Activated T-helper 1 cell treated with anti-CD3 and anti-CD28 coated beads, Interleukin-12 subunit alpha, Interleukin-12 subunit beta, Interleukin-2, Interleukin-4 antibody, amounts not matched to agents 30 ng/mL and 10 ng/mL and 1 ng/mL, durations not matched to agents 14 hours and 24 hours and 36 hours (primary cell): ENCODE measurements around the gene YTHDC1. TPM values are rescaled to one million over a fixed set of nuclear protein-coding genes. Genes with fewer than 3 reads are reported as not detected.
"Not testable (repeated sequence)": the region's sequence is repeated elsewhere in the genome, so short reads cannot be mapped to it uniquely, and the experiment has no call there.

ENCODE experiments used
- DNase-seq: peaks from one replicate; pipeline ENCODE4 v3.0.0; 2021; ENCODE audit warnings: low spot score
- H3K27ac Mint-ChIP-seq: one replicate; pipeline ENCODE4 v1.8.0; 2021; ENCODE audit warnings: mild to moderate bottlenecking, mixed read lengths
- H3K27me3 Mint-ChIP-seq: one replicate; pipeline ENCODE4 v1.8.0; 2022; ENCODE audit warnings: mild to moderate bottlenecking, moderate library complexity, mixed read lengths; ENCODE audit not compliant: insufficient read depth
- H3K36me3 Mint-ChIP-seq: one replicate; pipeline ENCODE4 v1.8.0; 2021; ENCODE audit warnings: low read depth, mixed read lengths
- H3K4me1 Mint-ChIP-seq: one replicate; pipeline ENCODE4 v1.8.0; 2021; ENCODE audit warnings: low read depth, mixed read lengths
- H3K4me3 Mint-ChIP-seq: one replicate; pipeline ENCODE4 v1.8.0; 2021; ENCODE audit warnings: mild to moderate bottlenecking, moderate library complexity, mixed read lengths
- H3K9me3 Mint-ChIP-seq: one replicate; pipeline ENCODE4 v1.8.0; 2021; ENCODE audit warnings: mixed read lengths
- intact Hi-C: fragments of 100-400 bp; cut with micrococcal nuclease; formaldehyde crosslinking; loops from one replicate; pipeline ENCODE4 v1.15.1; 2024
- total RNA-seq: library from RNA; stranded (reverse); gene quantifications from 2 replicates; pipeline ENCODE4 v1.2.3, GENCODE V29; 2022

YTHDC1 gene
- 75.6 and 82.3 TPM in 2 replicates for total RNA-seq

DNA sequence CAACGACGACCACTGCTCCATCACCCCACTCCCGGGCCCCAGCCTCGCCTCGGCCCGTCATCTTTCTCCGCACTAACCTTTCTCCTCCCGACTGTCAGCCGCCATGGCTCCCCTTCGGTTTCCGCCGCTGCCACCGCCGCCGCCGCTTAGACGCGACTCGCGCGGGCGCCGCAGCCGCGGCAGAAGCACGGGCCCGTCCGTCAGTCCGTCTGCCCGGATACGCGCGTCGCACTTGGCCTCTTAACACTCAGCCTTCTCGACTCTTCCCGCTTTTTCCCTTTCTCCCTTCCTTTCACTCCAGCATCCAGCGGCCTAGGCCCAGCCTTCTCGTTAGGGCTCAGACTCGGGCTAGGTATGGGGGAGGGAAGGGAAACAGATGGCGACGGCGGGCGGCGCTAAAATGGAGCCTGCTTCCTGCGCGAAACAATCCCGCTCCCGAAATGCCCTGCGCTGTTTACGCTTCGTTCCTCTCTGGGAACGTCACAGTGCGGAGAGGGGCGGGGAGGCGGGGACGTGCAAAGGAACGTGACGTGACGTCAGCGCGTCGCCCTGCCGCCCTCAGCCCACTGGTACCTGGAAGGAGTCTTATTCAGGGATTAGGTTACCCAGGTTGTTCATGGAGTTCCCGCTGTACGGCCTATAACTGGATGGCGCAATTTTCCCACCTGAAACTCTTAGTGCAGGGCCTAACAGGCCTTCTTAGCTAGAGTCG lies at the start of gene YTHDC1:
Gene YTHDC1, minus strand, starts transcription at position 442 of the 712 bp plus-strand sequence. Its CDS starts 337 bp downstream, at position 105.
- H3K27ac Mint-ChIP-seq = peak within 1 kb of the TSS; percentile 96
- no peaks in the 10 kb centered on the region for H3K9me3 Mint-ChIP-seq
- DNase-seq = peak; percentile 90
- peak within 1 kb of the TSS; percentile 91 for H3K4me3 Mint-ChIP-seq
- H3K4me1 Mint-ChIP-seq = peaks cover 36% of the 10 kb centered on the region
- H3K36me3 Mint-ChIP-seq = peaks cover 7% of the 10 kb centered on the region
- peaks cover 12% of the 10 kb centered on the region for H3K27me3 Mint-ChIP-seq
- intact Hi-C loops = loop anchor here (1.0 to 5.0 kb wide), 9 partner anchors 9 to 828 kb away; partner anchors contain the start of genes CENPC and UBA6

GRCh38 chr4:68399306-68399705 lies 49.4 kb upstream of the YTHDC1 start:
- DNase-seq = no peak
- no peaks in the 10 kb centered on the region for H3K36me3 Mint-ChIP-seq
- peaks cover 5% of the 10 kb centered on the region for H3K4me1 Mint-ChIP-seq
- H3K9me3 Mint-ChIP-seq = no peaks in the 10 kb centered on the region
- H3K27ac Mint-ChIP-seq = no peak overlapping the region
- no peaks in the 10 kb centered on the region for H3K27me3 Mint-ChIP-seq
- intact Hi-C loops = no loop called here
- no peak overlapping the region for H3K4me3 Mint-ChIP-seq

DNA sequence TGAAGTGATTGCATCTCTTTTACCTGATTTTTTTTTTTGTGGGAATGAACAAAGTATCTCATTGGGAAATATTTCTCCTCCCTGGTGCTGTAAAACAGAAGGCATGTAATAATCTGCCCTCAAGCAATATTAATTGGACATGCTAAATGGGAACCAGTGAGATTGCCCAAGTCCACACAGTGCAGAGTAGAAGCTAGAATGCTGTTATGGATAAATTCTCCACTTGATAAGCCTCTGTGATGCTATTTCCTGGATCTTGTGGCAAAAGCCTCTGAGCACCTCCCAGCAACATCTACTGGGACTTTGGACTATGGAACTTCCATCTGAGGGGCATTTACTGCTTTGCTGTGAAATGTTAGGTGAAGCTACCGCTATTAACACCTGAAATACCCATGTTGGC lies 46.9 kb upstream of the YTHDC1 start:
- Mint-ChIP-seq H3K4me1 (peaks cover 7% of the 10 kb centered on the region), H3K27me3 (no peaks in the 10 kb centered on the region), H3K36me3 (no peaks in the 10 kb centered on the region), H3K27ac (no peak overlapping the region), H3K4me3 (no peak overlapping the region), H3K9me3 (no peaks in the 10 kb centered on the region)
- intact Hi-C loops = no loop called here
- no peak for DNase-seq

DNA sequence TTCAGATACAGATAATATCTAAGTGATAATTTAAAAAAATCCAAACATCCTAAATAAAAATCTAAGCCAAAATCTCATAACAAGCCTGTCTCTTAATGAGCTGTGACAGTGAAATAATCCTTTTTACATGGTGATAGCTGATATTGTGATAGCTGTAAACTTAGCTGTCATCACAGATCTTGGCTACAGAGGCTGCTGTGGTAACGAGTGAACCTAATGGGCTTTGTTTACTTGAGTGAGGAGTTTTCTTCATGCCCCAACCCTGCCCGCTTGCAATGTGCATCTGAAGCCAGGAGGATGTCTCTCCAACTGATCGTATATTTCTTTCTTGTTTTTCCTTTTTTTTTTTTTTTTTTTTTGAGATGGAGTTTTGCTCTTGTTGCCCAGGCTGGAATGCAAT lies 41.5 kb upstream of the YTHDC1 start:
- no peak overlapping the region for H3K27ac Mint-ChIP-seq
- intact Hi-C loops = no loop called here
- peaks cover 7% of the 10 kb centered on the region for H3K4me1 Mint-ChIP-seq
- H3K4me3 Mint-ChIP-seq = no peak overlapping the region
- H3K9me3 Mint-ChIP-seq = no peaks in the 10 kb centered on the region
- DNase-seq = no peak
- no peaks in the 10 kb centered on the region for H3K36me3 Mint-ChIP-seq
- no peaks in the 10 kb centered on the region for H3K27me3 Mint-ChIP-seq

- DNase-seq = no peak
- Mint-ChIP-seq H3K27ac (no peak overlapping the region), H3K27me3 (no peaks in the 10 kb centered on the region), H3K4me3 (no peak overlapping the region), H3K36me3 (no peaks in the 10 kb centered on the region), H3K9me3 (no peaks in the 10 kb centered on the region), H3K4me1 (peaks cover 7% of the 10 kb centered on the region)
- intact Hi-C loops = no loop called here
Observed at GRCh38 chr4:68390205-68390935, 40.5 kb upstream of the YTHDC1 start.

- intact Hi-C loops, H3K9me3 Mint-ChIP-seq, H3K27ac Mint-ChIP-seq: not testable (repeated sequence)
Observed at GRCh38 chr4:68389386-68389913, 39.6 kb upstream of the YTHDC1 start.

DNA sequence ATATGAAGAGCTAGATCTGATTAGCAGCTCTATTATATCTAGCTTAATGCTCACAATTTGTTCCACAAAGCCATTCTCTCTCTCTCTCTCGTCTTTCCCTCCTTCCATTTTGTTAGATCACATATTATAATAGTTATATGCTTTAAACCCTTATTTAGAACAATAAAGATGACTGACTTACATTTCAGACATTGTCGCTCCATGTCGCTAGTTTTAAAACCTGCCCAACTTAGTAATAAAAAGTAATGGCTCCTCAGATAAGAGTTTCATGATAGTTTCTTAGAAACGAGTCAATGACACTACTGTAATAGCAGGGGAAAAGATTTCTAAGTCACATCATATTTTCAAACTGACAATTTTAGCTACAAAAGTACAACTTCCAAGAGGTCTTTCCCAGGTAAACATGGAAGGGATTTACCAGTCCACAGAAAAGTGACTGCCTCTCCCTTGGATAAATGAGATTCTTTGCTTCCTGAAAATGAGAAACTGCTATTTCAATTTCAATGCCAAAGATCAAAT lies 38.5 kb upstream of the YTHDC1 start:
- Mint-ChIP-seq H3K9me3 (no peaks in the 10 kb centered on the region), H3K27me3 (peaks cover 3% of the 10 kb centered on the region), H3K4me1 (no peaks in the 10 kb centered on the region), H3K4me3 (no peak overlapping the region), H3K36me3 (no peaks in the 10 kb centered on the region), H3K27ac (no peak overlapping the region)
- intact Hi-C loops = no loop called here
- DNase-seq = no peak

More at GRCh38 chr4:68389386-68389913, 39.6 kb upstream of the YTHDC1 start:
- H3K4me1 Mint-ChIP-seq, H3K4me3 Mint-ChIP-seq, DNase-seq, H3K36me3 Mint-ChIP-seq, H3K27me3 Mint-ChIP-seq: not testable (repeated sequence)

DNA sequence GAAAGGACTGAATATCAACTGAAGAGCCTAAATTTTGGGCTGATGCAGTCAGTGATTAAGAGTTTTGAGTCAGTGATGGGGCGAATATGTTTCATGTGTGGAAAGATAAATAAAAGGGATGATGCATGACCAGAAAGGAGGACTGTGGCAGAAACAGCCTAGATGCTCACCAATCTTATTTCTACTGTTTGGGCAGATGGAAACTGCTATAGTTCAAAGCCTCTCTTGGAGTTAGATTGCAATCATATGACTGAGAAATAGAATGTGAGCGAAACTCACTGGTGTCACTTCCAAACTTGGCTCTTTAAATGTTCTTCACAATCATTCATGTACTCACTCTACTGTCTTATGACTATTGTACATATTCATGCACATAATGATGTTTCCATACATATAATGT lies 35.4 kb upstream of the YTHDC1 start:
- Mint-ChIP-seq H3K4me1 (no peaks in the 10 kb centered on the region), H3K36me3 (no peaks in the 10 kb centered on the region), H3K27ac (no peak overlapping the region), H3K27me3 (peaks cover 9% of the 10 kb centered on the region), H3K4me3 (no peak overlapping the region), H3K9me3 (no peaks in the 10 kb centered on the region)
- intact Hi-C loops = no loop called here
- no peak for DNase-seq

- peaks cover 21% of the 10 kb centered on the region for H3K27me3 Mint-ChIP-seq
- intact Hi-C loops = no loop called here
- no peak for DNase-seq
- H3K9me3 Mint-ChIP-seq = no peaks in the 10 kb centered on the region
- no peak overlapping the region for H3K27ac Mint-ChIP-seq
- H3K4me3 Mint-ChIP-seq = no peak overlapping the region
- no peaks in the 10 kb centered on the region for H3K4me1 Mint-ChIP-seq
- no peaks in the 10 kb centered on the region for H3K36me3 Mint-ChIP-seq
Observed at GRCh38 chr4:68383115-68383514, 33.2 kb upstream of the YTHDC1 start.

- Mint-ChIP-seq H3K9me3 (no peaks in the 10 kb centered on the region), H3K4me1 (peaks cover 15% of the 10 kb centered on the region), H3K27me3 (peaks cover 34% of the 10 kb centered on the region), H3K36me3 (no peaks in the 10 kb centered on the region), H3K4me3 (no peak overlapping the region), H3K27ac (no peak overlapping the region)
- DNase-seq = no peak
- intact Hi-C loops = loop anchor here (10.0 kb wide), 1 partner anchor 203 kb away; no protein-coding TSS in a partner anchor
Observed at GRCh38 chr4:68378226-68378625, 28.3 kb upstream of the YTHDC1 start.

DNA sequence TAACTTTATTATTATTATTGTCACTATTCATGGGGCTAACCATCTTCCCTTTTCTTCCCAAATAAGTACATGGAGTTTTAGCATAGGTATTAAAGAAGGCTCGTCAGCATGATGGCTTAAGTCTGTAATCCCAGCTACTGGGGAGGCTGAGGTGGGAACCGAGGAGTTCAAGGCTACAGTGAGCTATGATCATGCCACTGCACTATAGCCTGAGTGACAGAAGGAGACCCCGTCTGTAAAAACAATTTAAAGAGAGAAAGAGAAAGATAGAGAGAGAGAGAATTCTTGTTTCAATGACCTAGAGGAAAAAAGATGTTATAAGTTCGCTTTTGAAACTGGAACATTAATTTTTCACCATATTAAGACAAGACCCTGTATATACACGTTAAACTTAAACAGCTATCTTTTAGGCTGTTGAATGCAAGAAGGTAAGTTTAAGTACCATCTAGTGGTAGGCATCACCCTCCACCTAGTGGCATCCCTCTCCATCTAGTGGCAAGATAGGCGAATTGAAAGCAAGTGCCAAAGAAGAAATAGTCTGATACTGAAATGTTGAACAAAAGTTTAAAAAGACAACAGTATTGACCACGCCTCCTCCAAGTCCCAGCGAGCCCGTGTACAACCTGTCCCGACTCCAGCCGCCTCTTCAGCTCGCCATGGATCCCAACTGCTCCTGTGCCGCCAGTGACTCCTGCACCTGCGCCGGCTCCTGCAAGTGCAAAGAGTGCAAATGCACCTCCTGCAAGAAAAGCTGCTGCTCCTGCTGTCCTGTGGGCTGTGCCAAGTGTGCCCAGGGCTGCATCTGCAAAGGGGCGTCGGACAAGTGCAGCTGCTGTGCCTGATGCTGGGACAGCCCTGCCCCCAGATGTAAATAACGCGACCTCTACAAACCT lies 26.0 kb upstream of the YTHDC1 start:
- H3K9me3 Mint-ChIP-seq = no peaks in the 10 kb centered on the region
- H3K27me3 Mint-ChIP-seq = peaks cover 30% of the 10 kb centered on the region
- no peaks in the 10 kb centered on the region for H3K36me3 Mint-ChIP-seq
- peak overlapping the region; percentile 65 for H3K4me3 Mint-ChIP-seq
- H3K27ac Mint-ChIP-seq = no peak overlapping the region
- peak; percentile 38 for DNase-seq
- intact Hi-C loops = loop anchor here (1.0 to 10.0 kb wide), 2 partner anchors 104 to 201 kb away; no protein-coding TSS in a partner anchor
- peaks cover 23% of the 10 kb centered on the region for H3K4me1 Mint-ChIP-seq

DNA sequence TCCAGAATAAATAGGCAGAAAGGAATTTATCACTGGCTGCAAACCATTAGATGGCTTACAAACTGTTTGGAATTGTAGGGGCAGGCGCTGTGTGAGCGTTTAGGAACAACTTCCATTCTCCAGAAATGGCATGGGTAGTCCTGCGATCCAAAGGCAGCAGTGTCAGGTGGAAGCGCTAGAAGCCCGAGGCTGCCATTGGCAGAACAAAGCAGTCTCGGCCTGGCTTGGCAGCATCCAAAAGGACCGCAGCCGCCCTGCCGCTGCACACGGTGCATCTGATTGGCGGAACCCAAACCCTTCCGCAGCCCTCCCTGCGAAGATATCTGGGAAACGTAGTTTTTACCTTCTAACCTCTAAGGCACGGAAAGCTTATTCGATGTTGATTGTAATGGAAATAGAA lies 23.6 kb upstream of the YTHDC1 start:
- peak; percentile 52 for DNase-seq
- Mint-ChIP-seq H3K27me3 (peaks cover 17% of the 10 kb centered on the region), H3K9me3 (no peaks in the 10 kb centered on the region), H3K4me3 (peak overlapping the region; percentile 29), H3K27ac (no peak overlapping the region), H3K4me1 (peaks cover 23% of the 10 kb centered on the region), H3K36me3 (no peaks in the 10 kb centered on the region)
- intact Hi-C loops = loop anchor here (1.0 to 10.0 kb wide), 3 partner anchors 14 to 199 kb away; partner anchors contain the start of gene YTHDC1
